Measurements from ENCODE around the gene NUMA1. TPM values are rescaled to one million over a fixed set of nuclear protein-coding genes. Genes with fewer than 3 reads are reported as not detected.

NUMA1 gene
- polyA plus RNA-seq, 1 donor (not counting 4 experiments of a cell fraction or from before 2014, with no cell fraction given), result 38.8 TPM

- Histone ChIP-seq H3K27ac (ENCODE audit: control insufficient read depth, insufficient read depth, low read length) (no peak overlapping the region), H3K9ac (ENCODE audit: control insufficient read depth, extremely low read depth, insufficient read depth, low read length) (no peak overlapping the region), H3K9me1 (ENCODE audit: control insufficient read depth, extremely low read depth, insufficient read depth, low read length) (no peaks in the 10 kb centered on the region), H3K9me3 (ENCODE audit: control insufficient read depth, low read depth, low read length) (no peaks in the 10 kb centered on the region), H3K27me3 (ENCODE audit: control insufficient read depth, extremely low read depth, insufficient read depth, low read length) (no peaks in the 10 kb centered on the region), H3K36me3 (ENCODE audit: control insufficient read depth in 2 of 2, extremely low read depth in 1 of 2, insufficient read depth in 2 of 2, low read length in 2 of 2) (peaks cover 4 to 8% of the 10 kb centered on the region in 2 experiments), H3K79me2 (ENCODE audit: control insufficient read depth, insufficient read depth, low read length) (peaks cover 59% of the 10 kb centered on the region), H3K4me2 (ENCODE audit: control insufficient read depth, extremely low read depth, insufficient read depth, low read depth, low read length) (no peak overlapping the region), H4K20me1 (ENCODE audit: control insufficient read depth, extremely low read depth, insufficient read depth, low read length) (no peaks in the 10 kb centered on the region), H3K4me3 (ENCODE audit: control insufficient read depth in 2 of 3, extremely low read depth in 1 of 3, insufficient read depth in 2 of 3, low read depth in 1 of 3, low read length in 3 of 3) (no peak overlapping the region), H2AFZ (ENCODE audit: control insufficient read depth, low read length) (no peak overlapping the region), H3K4me1 (ENCODE audit: control insufficient read depth, extremely low read depth, insufficient read depth, low read length) (peaks cover 27% of the 10 kb centered on the region)
- dilution Hi-C loops (cut with MboI; ENCODE audit: extremely low pct_ligation_motif_present, low sequenced_read_pairs), result no loop called here
- TF ChIP-seq CTCF (optimal IDR thresholded peaks at IDR 0.05 in 1 of 3, IDR thresholded peaks at IDR 0.05 in 1 of 3, conservative IDR thresholded peaks at IDR 0.05 in 1 of 3; ENCODE audit: extremely low read depth in 1 of 3, insufficient read depth in 2 of 3, low read length in 3 of 3) (no peak), EZH2 (IDR thresholded peaks at IDR 0.05; ENCODE audit: low read length) (no peak)
- FAIRE-seq, result no peak
- no peak for DNase-seq (ENCODE audit: low read depth, low spot score)
Observed at GRCh38 chr11:72066855-72067254, 13.5 kb downstream of the NUMA1 start.

- DNase-seq (ENCODE audit: low read depth, low spot score), result no peak
- Histone ChIP-seq H3K27ac (ENCODE audit: control insufficient read depth, insufficient read depth, low read length) (no peak overlapping the region), H4K20me1 (ENCODE audit: control insufficient read depth, extremely low read depth, insufficient read depth, low read length) (no peaks in the 10 kb centered on the region), H3K4me1 (ENCODE audit: control insufficient read depth, extremely low read depth, insufficient read depth, low read length) (peaks cover 18% of the 10 kb centered on the region), H3K9me1 (ENCODE audit: control insufficient read depth, extremely low read depth, insufficient read depth, low read length) (peaks cover 2% of the 10 kb centered on the region), H3K79me2 (ENCODE audit: control insufficient read depth, insufficient read depth, low read length) (peaks cover 39% of the 10 kb centered on the region), H2AFZ (ENCODE audit: control insufficient read depth, low read length) (no peak overlapping the region), H3K9ac (ENCODE audit: control insufficient read depth, extremely low read depth, insufficient read depth, low read length) (no peak overlapping the region), H3K4me3 (ENCODE audit: control insufficient read depth in 2 of 3, extremely low read depth in 1 of 3, insufficient read depth in 2 of 3, low read depth in 1 of 3, low read length in 3 of 3) (no peak overlapping the region), H3K9me3 (ENCODE audit: control insufficient read depth, low read depth, low read length) (no peaks in the 10 kb centered on the region), H3K4me2 (ENCODE audit: control insufficient read depth, extremely low read depth, insufficient read depth, low read depth, low read length) (no peak overlapping the region), H3K36me3 (ENCODE audit: control insufficient read depth in 2 of 2, extremely low read depth in 1 of 2, insufficient read depth in 2 of 2, low read length in 2 of 2) (peaks cover 4 to 9% of the 10 kb centered on the region in 2 experiments), H3K27me3 (ENCODE audit: control insufficient read depth, extremely low read depth, insufficient read depth, low read length) (no peaks in the 10 kb centered on the region)
- FAIRE-seq, result no peak
- TF ChIP-seq CTCF (optimal IDR thresholded peaks at IDR 0.05 in 1 of 3, IDR thresholded peaks at IDR 0.05 in 1 of 3, conservative IDR thresholded peaks at IDR 0.05 in 1 of 3; ENCODE audit: extremely low read depth in 1 of 3, insufficient read depth in 2 of 3, low read length in 3 of 3), result no peak
- no peak for TF ChIP-seq EZH2 (IDR thresholded peaks at IDR 0.05; ENCODE audit: low read length)
- dilution Hi-C loops (cut with MboI; ENCODE audit: extremely low pct_ligation_motif_present, low sequenced_read_pairs), result no loop called here
Observed at GRCh38 chr11:72061739-72062396, 18.5 kb downstream of the NUMA1 start.

All from keratinocyte (primary cell).